SH-SY5Y (cell line): ENCODE measurements around the gene CYTH3.

Source experiments
- GATA2 ChIP-seq: IDR thresholded peaks from 2 replicates; pipeline ENCODE4 v1.6.1; 2011; ENCODE audit warnings: mild to moderate bottlenecking, low read depth, low read length
- GATA3 ChIP-seq: IDR thresholded peaks from 2 replicates; pipeline ENCODE4 v1.6.1; 2011; ENCODE audit warnings: low read depth, mild to moderate bottlenecking, low read length, moderate library complexity

The CYTH3 gene

DNA sequence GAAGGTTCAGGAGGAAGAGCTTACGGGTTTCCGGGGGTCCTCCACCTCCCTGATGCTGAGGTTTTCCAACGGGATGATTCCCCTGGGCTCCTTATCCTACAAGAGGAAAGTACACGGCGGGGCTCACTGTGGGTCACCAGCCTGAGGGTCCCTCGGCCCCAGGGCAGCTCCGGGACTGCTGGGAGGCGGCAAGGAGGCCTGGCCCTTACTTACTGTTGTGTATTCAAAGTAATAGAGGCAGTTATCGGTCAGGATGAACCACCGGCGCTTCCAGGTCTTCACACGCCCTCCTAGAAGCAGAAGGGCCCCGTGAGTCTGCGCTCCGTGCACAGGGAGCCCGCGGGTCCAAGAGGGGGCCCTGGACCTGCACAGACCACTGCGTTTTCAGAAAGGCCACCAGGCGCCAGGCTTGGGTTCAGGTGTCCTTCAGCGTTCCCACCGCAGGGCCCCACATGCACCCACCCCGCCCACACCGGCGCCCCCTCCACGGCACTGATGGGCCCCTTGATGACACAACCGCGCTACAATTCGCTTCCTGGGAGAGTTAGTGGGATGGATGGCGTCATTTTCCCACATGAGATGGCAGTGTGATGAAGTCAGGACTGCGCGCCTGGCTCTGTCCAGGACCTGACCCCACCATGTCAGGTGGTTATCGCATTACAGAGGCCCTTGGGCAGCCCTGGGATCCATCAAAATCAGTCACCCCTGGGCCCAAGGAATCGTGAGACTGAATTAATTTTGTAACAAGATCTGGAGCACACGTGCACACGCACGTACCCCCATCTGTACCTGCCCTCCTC is 106.7 kb downstream of the CYTH3 start:
- TF ChIP-seq GATA2 (no peak; the same call in 1 of the 2 replicates), GATA3 (no peak)

DNA sequence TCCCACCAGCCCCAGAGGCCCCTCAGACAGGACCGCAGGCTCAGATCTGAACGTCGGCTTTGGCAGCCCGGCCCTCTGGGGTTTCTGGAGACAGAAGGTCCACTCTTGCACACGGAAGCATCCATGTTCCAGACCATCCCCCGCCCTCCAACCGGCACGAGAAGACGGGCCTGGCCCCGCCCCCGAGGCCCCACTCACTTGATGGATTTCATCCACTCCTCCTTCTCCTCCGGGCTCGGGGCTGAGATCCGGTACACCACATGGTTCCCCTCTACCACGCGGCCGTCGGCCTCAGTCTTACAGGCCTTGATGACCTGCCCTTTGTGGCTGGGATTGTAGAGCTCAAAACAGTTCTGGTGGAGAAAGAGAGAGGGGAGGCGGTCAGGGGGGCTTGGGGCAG is 107.3 kb downstream of the CYTH3 start:
- TF ChIP-seq GATA3 (no peak), GATA2 (no peak)

DNA sequence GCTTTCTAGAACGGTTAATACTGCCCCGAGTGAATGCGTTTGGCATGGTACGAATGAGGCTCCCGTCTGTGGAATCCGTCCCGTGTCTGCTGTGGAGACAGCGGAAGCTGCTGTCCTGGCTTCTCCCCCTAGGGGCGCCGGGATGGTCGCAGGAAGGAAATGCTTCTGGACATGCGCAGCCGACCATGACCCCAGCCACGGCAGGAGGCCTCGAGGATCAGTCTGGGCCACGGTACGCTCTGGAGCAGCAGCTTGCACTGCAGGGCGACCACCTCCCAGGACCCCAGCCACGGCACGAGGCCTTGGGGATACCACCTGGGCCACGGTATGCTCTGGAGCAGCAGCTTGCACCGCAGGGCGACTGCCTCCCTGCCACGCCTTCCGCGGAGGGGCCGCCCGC is 107.9 kb downstream of the CYTH3 start:
- TF ChIP-seq GATA3, result no peak

DNA sequence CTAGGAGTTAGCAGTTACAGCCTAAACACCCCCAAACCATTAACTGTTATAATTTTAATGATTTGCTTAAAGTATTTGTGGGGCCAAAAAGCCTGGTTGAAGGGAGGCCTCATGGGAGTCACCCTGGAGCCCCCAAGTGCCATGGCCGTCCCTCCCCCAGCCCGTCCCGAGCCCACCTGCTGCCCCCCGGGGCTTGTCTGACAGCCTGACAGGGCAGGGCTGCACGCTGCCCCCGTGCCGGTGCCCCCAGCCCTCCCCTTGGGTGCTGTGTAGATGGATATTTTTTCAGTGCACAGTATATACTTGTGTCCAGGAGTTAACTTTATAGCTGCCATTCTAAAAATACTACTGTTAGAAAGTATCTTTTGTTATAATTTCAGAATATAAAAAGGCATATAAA is 108.4 kb downstream of the CYTH3 start:
- TF ChIP-seq GATA3, result no peak
- no peak for TF ChIP-seq GATA2

DNA sequence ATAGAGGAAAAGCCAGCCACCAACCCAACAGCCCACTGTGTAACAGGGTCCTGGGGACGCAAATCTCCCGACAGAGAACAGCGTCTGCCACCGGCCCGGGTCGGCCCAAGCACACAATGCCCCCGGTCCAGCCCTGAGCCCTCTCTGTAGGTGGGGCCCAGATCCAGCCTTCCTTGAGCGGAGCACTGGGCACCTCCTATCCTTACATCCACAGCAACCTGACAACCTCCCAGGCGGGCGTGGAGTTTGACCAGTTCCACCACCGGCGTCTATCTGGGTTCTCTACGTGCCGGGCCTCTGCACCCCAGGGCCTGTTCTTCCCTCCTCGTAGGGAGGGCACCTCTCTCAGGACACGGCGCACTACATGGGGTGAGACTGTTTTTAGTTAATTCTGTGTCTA is 109.0 kb downstream of the CYTH3 start:
- no peak for TF ChIP-seq GATA2

DNA sequence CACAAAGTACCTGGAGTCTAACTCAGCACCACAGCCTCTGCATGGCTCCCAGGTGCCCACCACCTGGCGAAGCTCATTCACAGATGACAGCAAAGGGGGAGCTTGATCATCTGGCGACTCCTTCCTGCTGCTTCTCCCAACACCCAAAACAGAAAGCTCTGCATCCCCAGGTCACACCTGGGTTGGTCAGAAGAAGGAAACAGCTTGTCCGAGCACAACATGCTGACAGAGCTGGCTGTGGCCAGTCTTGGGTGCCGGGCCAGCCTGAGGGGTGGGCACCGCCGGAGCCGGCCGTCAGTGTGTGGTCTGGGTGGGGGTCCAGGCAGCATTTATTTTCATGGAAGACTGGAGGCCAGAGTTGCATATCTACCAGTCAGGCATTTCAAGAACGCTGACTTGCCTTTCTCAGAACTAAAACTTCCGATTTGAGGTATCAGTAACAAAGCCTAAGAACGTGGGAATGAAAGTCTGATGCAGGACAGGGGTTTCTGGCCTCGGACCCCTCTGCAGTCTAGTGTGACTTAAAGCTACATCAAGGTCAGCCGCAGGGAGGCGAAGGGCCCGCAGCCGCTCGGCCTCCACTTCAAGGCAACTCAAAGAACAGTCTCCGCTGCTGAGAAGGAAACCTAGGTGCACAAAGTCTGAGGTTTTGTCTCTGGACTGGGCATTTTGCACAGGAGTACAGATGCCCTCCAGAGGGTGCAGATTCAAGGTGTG is 109.6 kb downstream of the CYTH3 start:
- TF ChIP-seq GATA3 (no peak), GATA2 (no peak)

DNA sequence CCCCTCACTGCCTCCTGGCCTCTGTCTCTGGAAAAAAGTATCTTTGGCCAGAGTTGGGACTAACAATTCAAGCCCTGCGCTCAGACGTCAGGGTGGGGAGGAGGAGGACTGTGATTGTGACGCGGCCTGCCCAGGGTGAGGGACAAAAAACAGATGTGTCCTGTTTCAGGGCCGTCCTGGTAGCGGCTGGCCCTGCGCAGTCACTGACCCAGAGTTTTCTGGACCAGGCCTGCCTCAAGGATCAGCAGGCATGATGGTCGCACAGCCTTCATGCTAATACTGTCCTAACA is 110.1 kb downstream of the CYTH3 start:
- TF ChIP-seq GATA3, result no peak
- TF ChIP-seq GATA2, result no peak

DNA sequence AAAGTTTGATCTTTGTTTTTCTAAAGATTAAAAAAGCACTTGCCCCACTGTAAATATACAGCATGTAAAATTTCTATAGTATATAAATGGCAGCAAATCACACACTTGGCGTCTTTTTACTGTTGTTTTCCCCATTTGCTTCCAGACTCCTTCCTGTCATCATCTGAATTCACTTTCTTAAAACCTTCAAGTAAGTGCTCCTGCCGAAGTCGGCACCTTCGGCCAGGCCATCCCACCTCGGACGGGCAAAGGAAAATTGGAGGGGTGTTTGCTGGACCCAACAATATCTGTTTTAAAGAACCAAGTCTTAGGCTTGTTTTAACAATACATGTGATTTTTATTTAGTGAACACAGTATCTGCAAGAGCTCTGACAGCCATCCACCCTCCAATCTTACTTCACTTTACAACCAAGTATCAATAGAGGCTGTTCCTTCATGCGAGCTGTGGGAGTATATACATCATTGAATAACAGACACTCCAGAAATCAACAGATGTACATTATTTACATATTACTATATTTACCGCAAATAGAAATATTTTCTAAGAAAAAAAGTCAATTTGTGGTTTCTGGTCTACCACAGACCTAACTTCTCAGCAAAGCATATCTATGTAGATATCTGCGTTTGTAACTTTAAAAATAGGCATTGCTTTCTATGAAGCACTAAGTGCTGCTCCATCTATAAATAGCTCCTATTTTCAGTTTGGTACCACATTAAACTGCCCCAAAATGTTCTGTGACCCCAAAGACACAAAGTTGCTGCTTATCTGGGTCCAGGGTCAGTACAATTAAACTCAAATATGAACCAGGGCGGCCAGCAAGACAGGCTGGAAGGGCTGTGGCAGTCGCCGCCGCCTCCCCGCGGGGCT is 110.7 kb downstream of the CYTH3 start:
- no peak for TF ChIP-seq GATA2
- TF ChIP-seq GATA3, result no peak

DNA sequence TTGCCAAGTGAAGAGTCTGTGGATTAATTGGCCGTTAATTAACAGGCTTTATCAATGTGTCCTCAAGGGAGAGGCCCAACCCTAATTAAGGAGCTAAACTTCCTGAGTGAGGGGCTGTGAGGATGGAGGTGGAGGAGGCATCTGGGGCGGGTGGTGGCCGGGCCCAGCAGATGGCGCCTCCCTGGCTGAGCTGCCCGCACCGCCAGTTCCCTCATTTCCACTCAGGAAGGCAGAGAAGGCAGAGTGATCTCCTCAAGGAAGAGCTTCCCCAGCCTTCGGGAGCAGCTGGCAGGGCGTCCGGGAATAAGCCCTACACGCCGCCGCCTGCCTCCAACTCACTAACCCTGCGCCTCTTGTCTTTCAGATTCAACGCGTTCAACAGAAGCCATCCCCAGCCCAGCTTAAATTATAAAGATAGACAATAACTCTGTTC is 112.2 kb downstream of the CYTH3 start:
- TF ChIP-seq GATA3, result no peak
- TF ChIP-seq GATA2, result no peak

DNA sequence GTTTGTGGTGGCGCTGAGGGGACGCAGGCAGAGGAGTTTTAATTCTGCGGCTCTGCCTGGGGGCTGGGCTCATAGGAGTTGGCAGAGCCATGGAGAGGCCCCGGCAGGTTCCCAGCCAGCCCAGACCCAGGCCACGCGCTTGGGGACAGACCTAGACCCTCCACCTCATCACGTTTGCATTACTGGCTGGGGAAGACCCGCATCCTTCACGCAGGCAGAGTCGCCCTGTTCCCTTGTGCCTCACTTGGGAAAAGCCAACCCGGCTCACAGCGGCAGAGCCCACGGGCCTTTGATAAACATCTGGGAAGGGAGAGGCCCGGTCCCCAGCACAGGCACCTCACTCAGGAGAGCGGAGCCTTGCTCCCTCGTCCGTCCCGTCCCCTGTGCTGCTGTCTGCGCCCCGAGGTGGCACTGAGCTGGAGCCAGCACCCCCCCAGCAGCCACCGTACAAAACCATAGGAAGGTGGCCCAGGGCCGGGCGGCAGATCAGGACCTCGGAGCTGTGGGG is 112.8 kb downstream of the CYTH3 start:
- TF ChIP-seq GATA3, result no peak
- peak; percentile 65; the same call in 1 of the 2 replicates for TF ChIP-seq GATA2

DNA sequence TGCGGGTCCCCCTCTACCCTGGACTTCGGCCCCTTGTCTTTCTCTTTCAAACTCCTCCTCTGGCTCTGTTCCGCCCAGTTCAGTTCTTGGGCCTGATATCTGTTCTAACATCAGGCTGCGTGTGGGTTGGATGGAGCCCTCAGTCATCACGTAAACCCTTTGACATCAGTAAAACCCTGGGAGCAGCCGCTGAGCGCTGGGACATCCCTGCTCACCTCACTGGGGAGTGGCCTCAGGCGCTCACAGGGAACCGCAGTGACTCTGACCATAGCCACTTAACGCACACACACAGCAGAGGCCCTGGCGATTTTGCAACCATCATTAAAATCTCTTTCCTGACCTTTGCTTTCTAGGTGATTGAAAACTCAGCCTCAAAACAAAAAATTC is 113.3 kb downstream of the CYTH3 start:
- TF ChIP-seq GATA2 (no peak; the same call in 1 of the 2 replicates), GATA3 (no peak)

DNA sequence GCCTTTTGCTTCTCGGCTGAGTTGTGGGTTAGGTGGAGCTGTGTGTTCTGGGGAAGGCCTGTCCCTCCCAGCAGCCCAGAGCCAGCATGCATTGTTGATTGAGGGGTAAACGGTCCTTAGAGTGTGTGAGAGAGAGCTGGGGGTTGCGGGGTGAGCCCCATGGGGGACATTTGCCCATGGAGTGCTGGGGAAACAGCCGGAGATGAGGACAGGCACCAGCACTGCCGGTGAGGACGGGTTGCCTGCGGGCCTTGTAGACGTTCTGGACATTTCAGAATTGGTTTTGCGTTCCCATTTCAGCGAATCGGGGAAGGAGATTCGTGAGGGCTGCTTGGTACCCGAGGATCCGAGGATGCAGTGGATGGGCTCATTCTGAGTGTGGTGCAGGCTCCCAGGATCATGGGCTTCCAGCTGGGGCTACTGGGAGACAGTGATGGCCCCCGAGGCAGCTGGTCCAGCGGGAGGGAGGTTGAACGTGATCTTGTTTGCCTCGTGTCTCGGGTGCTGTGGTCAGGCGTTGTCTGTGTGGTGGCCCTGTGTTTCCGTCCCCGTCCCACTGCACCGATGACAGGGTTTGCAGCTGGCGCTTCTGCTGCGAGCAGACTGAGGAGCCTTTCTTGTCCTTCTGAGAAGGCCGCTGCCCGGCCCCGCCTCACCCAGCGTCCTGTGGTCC is 113.9 kb downstream of the CYTH3 start:
- no peak for TF ChIP-seq GATA3
- TF ChIP-seq GATA2, result no peak

DNA sequence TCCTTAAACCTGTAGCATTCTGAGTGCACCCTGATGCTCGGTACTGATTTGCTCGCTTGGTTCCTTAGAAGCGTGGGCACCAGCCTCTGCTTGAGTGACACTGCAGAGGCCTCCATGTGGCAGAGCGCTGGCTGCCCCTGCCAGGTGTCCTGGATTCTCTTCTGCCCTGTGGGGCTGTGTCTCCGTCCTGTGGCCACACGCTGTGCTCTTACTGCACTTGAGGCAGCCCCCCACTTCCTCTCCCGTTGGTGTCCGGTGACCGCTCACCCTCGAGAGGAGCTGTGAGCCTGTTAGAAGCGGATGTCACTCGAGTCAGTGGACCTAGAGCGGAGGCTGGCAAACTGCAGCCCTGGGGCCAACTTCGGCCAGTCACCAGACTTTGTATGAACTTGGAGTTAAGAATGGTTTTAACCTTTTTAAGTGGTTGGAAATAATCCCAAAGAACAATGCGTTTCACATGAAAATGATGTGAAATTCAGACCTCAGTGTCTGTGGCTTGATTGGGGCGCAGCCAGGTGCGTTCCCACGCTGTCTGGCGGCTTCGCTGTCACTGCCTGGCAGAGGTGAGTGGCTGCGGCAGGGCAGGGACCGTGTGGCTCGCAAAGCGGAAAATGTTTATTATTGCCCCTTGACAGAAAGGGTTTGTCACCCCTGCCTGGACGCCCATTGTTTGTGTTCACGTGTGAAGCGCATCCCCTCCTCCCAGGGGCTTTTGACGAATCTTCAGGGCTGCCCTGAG is 114.6 kb downstream of the CYTH3 start:
- TF ChIP-seq GATA2 (no peak), GATA3 (no peak)
